AG09309 (cell line): ENCODE data around the gene NEDD1.

Source experiments
- DNase-seq: peaks from one replicate; pipeline ENCODE4 v3.0.0-alpha.2; 2010; ENCODE audit warnings: low read depth
- H3K4me3 ChIP-seq: 2 replicates; pipeline ENCODE4 v1.5.1; 2011; ENCODE audit warnings: mild to moderate bottlenecking, low read depth, low read length, moderate library complexity; ENCODE audit not compliant: control insufficient read depth
- CTCF ChIP-seq: IDR thresholded peaks from 2 replicates; pipeline ENCODE4 v1.5.1; 2011; ENCODE audit warnings: mild to moderate bottlenecking, low read depth, low read length, inconsistent platforms; ENCODE audit not compliant: insufficient read depth, control insufficient read depth; ENCODE audit errors: missing control alignments

The NEDD1 gene

GRCh38 chr12:96866801-96867590 lies 40.1 kb upstream of the NEDD1 start:
- TF ChIP-seq CTCF: no peak
- no peak overlapping the region for H3K4me3 ChIP-seq
- no peak for DNase-seq

GRCh38 chr12:96870946-96871345 lies 36.1 kb upstream of the NEDD1 start:
- TF ChIP-seq CTCF: no peak
- no peak overlapping the region for H3K4me3 ChIP-seq
- no peak for DNase-seq

GRCh38 chr12:96872961-96873360 lies 34.1 kb upstream of the NEDD1 start:
- no peak for TF ChIP-seq CTCF
- no peak overlapping the region for H3K4me3 ChIP-seq
- no peak for DNase-seq

GRCh38 chr12:96874211-96874610 lies 32.8 kb upstream of the NEDD1 start:
- DNase-seq: no peak
- H3K4me3 ChIP-seq: no peak overlapping the region
- no peak for TF ChIP-seq CTCF

GRCh38 chr12:96876966-96877365 lies 30.1 kb upstream of the NEDD1 start:
- no peak for DNase-seq
- no peak overlapping the region for H3K4me3 ChIP-seq
- TF ChIP-seq CTCF: no peak

- TF ChIP-seq CTCF: no peak
- no peak overlapping the region for H3K4me3 ChIP-seq
- peak; percentile 67 for DNase-seq
These were observed 28.4 kb upstream of the NEDD1 start for GRCh38 chr12:96878704-96879103.

- no peak for TF ChIP-seq CTCF
- no peak for DNase-seq
- no peak overlapping the region for H3K4me3 ChIP-seq
These were observed 27.8 kb upstream of the NEDD1 start for GRCh38 chr12:96879301-96879700.
